Esophagus squamous epithelium (tissue), 5 donors: ENCODE data around the gene EDAR. TPM values are rescaled to one million over a fixed set of nuclear protein-coding genes. Genes with fewer than 3 reads are reported as not detected.

Source experiments
- DNase-seq: peaks from one replicate; lab custom pipeline; 2025; lab: John Stamatoyannopoulos, UW
- H3K27ac ChIP-seq, 4 donors: fragments of 200-600 bp; sonication (generic); one replicate each; pipeline ENCODE4 v1.5.1; 2016 to 2019; ENCODE audit warnings: mild to moderate bottlenecking in 1 of 4
- H3K27me3 ChIP-seq, 4 donors: fragments of 200-600 bp; sonication (generic); 1 replicate in 3 of 4; 2 replicates in 1 of 4; pipeline versions ENCODE4 v1.5.1 to v1.6.0; 2017 to 2021; ENCODE audit warnings: antibody characterized with exemption in 1 of 4
- H3K36me3 ChIP-seq, 3 donors: fragments of 200-600 bp; sonication (generic); one replicate each; pipeline ENCODE4 v1.5.1; 2016 to 2019
- H3K4me1 ChIP-seq, 3 donors: fragments of 200-600 bp; sonication (generic); one replicate each; pipeline ENCODE4 v1.5.1; 2017 to 2019
- H3K4me3 ChIP-seq, 4 donors: fragments of 200-600 bp; sonication (generic); 1 replicate in 3 of 4; 2 replicates in 1 of 4; pipeline ENCODE4 v1.5.1; 2016 to 2019; ENCODE audit warnings: mild to moderate bottlenecking in 2 of 4, moderate library complexity in 1 of 4
- H3K9me3 ChIP-seq, 3 donors: fragments of 200-600 bp; sonication (generic); one replicate each; pipeline ENCODE4 v1.5.1; 2016 to 2019
- CTCF ChIP-seq, 6 experiments: fragments of 450-650 bp in 4 of 6; fragments of 200-600 bp in 2 of 6; sonication (generic) in 2 of 6; IDR thresholded peaks; one replicate each; pipeline ENCODE4 v1.5.1; 2016 to 2019; ENCODE audit warnings: antibody characterized with exemption in 6 of 6, mild to moderate bottlenecking in 4 of 6, moderate library complexity in 4 of 6
- POLR2A ChIP-seq, 4 donors: fragments of 450-650 bp; IDR thresholded peaks; one replicate each; pipeline ENCODE4 v1.6.1; 2017; ENCODE audit warnings: antibody characterized with exemption in 4 of 4, mild to moderate bottlenecking in 4 of 4, moderate library complexity in 3 of 4
- WGBS, 2 donors: methylation state at CpG; one replicate each; pipeline ENCODE4 v1.1.5; 2018; 5-methylcytosine and 5-hydroxymethylcytosine counted together
- intact Hi-C: fragments of 100-400 bp; cut with DNase I; formaldehyde crosslinking; loops from one replicate; pipeline ENCODE4 v1.15.0; 2022
- total RNA-seq, 4 donors: library from RNA; depleted of rRNA; stranded (reverse); fragments of >200 nt; gene quantifications; one replicate each; pipeline ENCODE4 v1.1.0, GENCODE V29; 2016
- donor health status: DM: yes; HTN: yes; CAD: no.

The EDAR gene
- total RNA-seq, 4 donors from 2014 or later, result 3.9 to 5.3 (median 4.4) TPM

GRCh38 chr2:109017017-109017416, 28.0 kb upstream of the EDAR start:
- peaks cover 0 to 8% (median 0%) of the 10 kb centered on the region in 4 donors for H3K27me3 ChIP-seq
- H3K4me1 ChIP-seq, result peaks cover 0 to 6% (median 0%) of the 10 kb centered on the region in 3 donors
- intact Hi-C loops, result no loop called here
- no peak for DNase-seq
- TF ChIP-seq POLR2A (IDR thresholded peaks at IDR 0.05), result no peak
- no peak for TF ChIP-seq CTCF (IDR thresholded peaks at IDR 0.05)
- no peak overlapping the region for H3K4me3 ChIP-seq
- 77 to 85% methylated on average over 2 to 5 of the region's 5 CpGs for WGBS, 2 donors
- no peaks in the 10 kb centered on the region for H3K9me3 ChIP-seq
- H3K36me3 ChIP-seq, result no peaks in the 10 kb centered on the region
- no peak overlapping the region for H3K27ac ChIP-seq

GRCh38 chr2:109016376-109016775, 27.4 kb upstream of the EDAR start:
- Histone ChIP-seq H3K27me3 (peaks cover 0 to 8% (median 0%) of the 10 kb centered on the region in 4 donors), H3K4me3 (no peak overlapping the region), H3K36me3 (no peaks in the 10 kb centered on the region), H3K4me1 (peaks cover 0 to 6% (median 0%) of the 10 kb centered on the region in 3 donors), H3K27ac (no peak overlapping the region), H3K9me3 (no peaks in the 10 kb centered on the region)
- intact Hi-C loops, result no loop called here
- TF ChIP-seq POLR2A (IDR thresholded peaks at IDR 0.05), result no peak
- no peak for TF ChIP-seq CTCF (IDR thresholded peaks at IDR 0.05)
- WGBS, 2 donors, result 76 to 90% methylated on average over 5 to 8 of the region's 11 CpGs
- DNase-seq, result no peak

GRCh38 chr2:109014476-109014875, 25.5 kb upstream of the EDAR start:
- TF ChIP-seq CTCF (IDR thresholded peaks at IDR 0.05), result no peak
- no peak for TF ChIP-seq POLR2A (IDR thresholded peaks at IDR 0.05)
- Histone ChIP-seq H3K4me1 (no peaks in the 10 kb centered on the region), H3K9me3 (no peaks in the 10 kb centered on the region), H3K27ac (no peak overlapping the region), H3K27me3 (peaks cover 0 to 4% (median 0%) of the 10 kb centered on the region in 4 donors), H3K4me3 (no peak overlapping the region), H3K36me3 (no peaks in the 10 kb centered on the region)
- WGBS, 2 donors, result 83 to 93% methylated on average over 5 to 7 of the region's 8 CpGs
- DNase-seq, result no peak
- intact Hi-C loops, result no loop called here

- TF ChIP-seq POLR2A (IDR thresholded peaks at IDR 0.05) (no peak), CTCF (IDR thresholded peaks at IDR 0.05) (no peak)
- no peaks in the 10 kb centered on the region for H3K9me3 ChIP-seq
- H3K36me3 ChIP-seq, result no peaks in the 10 kb centered on the region
- no peak overlapping the region for H3K27ac ChIP-seq
- H3K4me1 ChIP-seq, result no peaks in the 10 kb centered on the region
- 75 to 76% methylated on average over 5 of the region's 5 CpGs for WGBS, 2 donors
- H3K4me3 ChIP-seq, result no peak overlapping the region
- peaks cover 0 to under 1% (median 0%) of the 10 kb centered on the region in 4 donors for H3K27me3 ChIP-seq
- intact Hi-C loops, result no loop called here
- no peak for DNase-seq
These were observed 24.0 kb upstream of the EDAR start for GRCh38 chr2:109013051-109013450.

- Histone ChIP-seq H3K4me3 (no peak overlapping the region), H3K27me3 (no peaks in the 10 kb centered on the region), H3K36me3 (no peaks in the 10 kb centered on the region), H3K9me3 (no peaks in the 10 kb centered on the region), H3K27ac (no peak overlapping the region), H3K4me1 (no peaks in the 10 kb centered on the region)
- TF ChIP-seq POLR2A (IDR thresholded peaks at IDR 0.05), result no peak
- TF ChIP-seq CTCF (IDR thresholded peaks at IDR 0.05), result no peak
- no peak for DNase-seq
- intact Hi-C loops, result no loop called here
- WGBS, 2 donors, result 73 to 75% methylated on average over 7 to 8 of the region's 9 CpGs
These were observed 21.0 kb upstream of the EDAR start for GRCh38 chr2:109009920-109010610.
